MG63 (cell line): ENCODE measurements around the gene CNN2. TPM values are rescaled to one million over a fixed set of nuclear protein-coding genes. Genes with fewer than 3 reads are reported as not detected.

Source experiments
- DNase-seq: peaks from one replicate; pipeline ENCODE4 v3.0.0-alpha.2; 2020
- H3K27me3 ChIP-seq: fragments of 250-450 bp; sonication (Bioruptor Pico); 2 replicates; pipeline ENCODE4 v1.5.1; 2020; ENCODE audit warnings: mild to moderate bottlenecking, moderate library complexity
- H3K36me3 ChIP-seq: fragments of 250-450 bp; sonication (Bioruptor Pico); 2 replicates; pipeline ENCODE4 v1.5.1; 2020; ENCODE audit warnings: mild to moderate bottlenecking, moderate library complexity
- H3K4me3 ChIP-seq: fragments of 250-450 bp; sonication (Bioruptor Pico); 2 replicates; pipeline ENCODE4 v1.5.1; 2020; ENCODE audit warnings: mild to moderate bottlenecking, moderate library complexity
- H3K9me3 ChIP-seq: fragments of 250-450 bp; sonication (Bioruptor Pico); 2 replicates; pipeline ENCODE4 v1.5.1; 2020; ENCODE audit warnings: mild to moderate bottlenecking, moderate library complexity
- total RNA-seq: library from RNA; depleted of rRNA; stranded (reverse); fragments of >200 nt; shearing (Covaris generic); gene quantifications from 2 replicates; pipeline ENCODE4 v1.2.3, GENCODE V29; 2014; ENCODE audit warnings: low replicate concordance

Gene CNN2
- total RNA-seq, 1 experiment from 2014 or later, result 84.9 TPM

DNA sequence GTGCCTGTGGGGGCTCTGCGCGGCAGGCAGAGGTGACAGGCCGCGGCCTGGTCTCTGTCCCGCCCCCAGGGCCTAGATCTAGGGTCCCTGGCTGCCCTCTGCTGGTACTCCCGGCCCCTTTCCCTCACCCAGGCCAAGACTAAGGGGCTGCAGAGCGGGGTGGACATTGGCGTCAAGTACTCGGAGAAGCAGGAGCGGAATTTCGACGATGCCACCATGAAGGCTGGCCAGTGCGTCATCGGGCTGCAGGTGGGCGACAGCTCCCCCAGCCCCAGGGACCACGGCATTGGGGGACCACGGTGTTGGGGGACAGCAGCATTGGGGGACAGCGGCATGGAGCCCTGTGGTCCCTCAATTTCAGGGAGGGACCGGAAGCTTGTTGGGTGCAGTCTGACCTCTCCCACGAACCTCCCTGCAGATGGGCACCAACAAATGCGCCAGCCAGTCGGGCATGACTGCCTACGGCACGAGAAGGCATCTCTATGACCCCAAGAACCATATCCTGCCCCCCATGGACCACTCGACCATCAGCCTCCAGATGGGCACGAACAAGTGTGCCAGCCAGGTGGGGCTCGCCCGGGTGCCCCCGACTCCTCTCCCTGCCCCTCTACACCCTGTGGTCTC is 9.7 kb downstream of the CNN2 start:
- no peak for DNase-seq
- no peak overlapping the region for H3K4me3 ChIP-seq
- H3K27me3 ChIP-seq, result no peaks in the 10 kb centered on the region
- peaks cover 12% of the 10 kb centered on the region for H3K36me3 ChIP-seq
- no peaks in the 10 kb centered on the region for H3K9me3 ChIP-seq

DNA sequence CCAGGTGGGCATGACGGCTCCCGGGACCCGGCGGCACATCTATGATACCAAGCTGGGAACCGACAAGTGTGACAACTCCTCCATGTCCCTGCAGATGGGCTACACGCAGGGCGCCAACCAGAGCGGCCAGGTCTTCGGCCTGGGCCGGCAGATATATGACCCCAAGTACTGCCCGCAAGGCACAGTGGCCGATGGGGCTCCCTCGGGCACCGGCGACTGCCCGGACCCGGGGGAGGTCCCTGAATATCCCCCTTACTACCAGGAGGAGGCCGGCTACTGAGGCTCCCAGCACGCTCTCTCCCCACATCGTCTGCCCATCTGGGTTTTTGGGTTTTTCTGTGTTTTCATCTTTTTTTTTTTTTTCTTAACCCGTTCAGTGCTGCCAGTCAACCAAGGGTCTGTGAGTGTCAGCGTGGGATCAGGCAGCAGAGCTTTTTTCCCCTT is 11.2 kb downstream of the CNN2 start:
- DNase-seq, result no peak
- peaks cover 6% of the 10 kb centered on the region for H3K36me3 ChIP-seq
- no peaks in the 10 kb centered on the region for H3K27me3 ChIP-seq
- H3K4me3 ChIP-seq, result no peak overlapping the region
- no peaks in the 10 kb centered on the region for H3K9me3 ChIP-seq

DNA sequence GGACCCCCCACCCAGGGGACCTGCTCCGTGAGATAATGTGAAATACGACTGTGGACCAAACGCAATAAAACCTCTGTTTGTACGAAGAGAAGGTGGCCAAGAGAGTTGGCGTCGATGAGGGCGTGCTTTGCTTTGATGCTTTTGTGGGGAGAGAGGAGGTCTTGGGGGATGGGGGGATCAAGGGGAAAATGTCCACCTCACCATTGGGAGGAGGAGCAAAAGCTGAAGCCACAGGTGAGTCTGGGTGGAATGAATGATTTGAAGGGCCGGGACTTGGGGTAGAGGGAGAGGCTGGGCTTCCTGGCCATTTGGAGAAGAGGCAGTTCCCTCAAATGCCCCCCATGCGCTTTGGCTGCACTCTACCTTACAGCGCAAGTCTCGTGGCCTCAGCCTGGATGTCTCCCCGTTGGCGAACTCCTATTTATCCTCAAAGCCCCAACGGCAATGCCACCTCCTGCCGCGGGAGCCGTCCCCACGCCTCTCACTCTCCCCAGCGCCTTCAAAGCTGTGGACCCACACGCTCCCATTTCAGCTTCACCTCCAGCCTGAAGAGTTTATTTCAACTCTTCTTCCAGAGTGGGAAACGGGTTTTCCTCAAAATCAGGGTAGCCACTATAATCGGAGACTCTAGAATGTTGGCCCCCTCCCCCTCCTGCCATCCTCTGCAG is 12.7 kb downstream of the CNN2 start:
- H3K4me3 ChIP-seq, result peak overlapping the region; percentile 50

DNA sequence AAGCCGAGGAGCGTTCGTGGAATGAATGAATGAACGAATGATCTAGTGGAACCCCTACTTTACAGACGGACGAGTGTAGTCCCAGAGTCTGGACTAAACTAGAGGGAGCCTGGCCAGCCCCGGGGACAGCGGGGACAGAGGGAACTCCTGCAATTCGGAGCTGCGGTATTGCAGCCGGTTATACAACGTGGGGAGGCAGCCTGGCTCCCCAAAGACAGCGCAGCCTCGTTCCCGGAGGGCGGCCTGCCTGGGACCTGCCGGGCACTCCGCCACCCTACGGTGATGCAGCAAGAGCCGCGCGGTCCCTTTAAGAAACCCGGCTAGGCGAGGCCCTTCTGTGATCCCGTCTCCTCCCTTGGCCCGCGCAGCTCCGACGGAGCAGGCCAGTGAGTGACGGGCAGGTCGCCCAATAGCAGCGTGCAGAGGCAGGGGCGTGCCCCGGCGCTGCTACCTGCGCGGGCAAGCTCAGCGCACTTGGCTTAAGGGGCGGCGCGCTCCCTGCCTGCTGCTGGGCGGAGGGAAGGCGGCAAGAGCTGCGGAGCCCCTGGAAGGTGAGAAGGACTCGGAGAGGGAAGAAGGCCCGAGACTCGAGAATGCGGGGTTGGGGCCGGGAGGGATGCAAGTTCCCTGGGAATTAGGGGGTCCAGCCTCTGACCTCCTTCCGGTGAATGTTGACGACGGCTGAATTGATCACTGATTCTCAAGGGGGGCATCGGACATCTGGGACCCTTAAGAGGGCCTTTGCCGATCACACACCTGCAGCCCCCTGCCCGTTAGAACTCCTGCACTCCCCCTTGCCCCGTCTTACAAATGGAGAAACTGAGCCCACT is 13.5 kb downstream of the CNN2 start, which contains the start of gene ABCA7:
ABCA7 (plus strand) TSS at position 462 of the 830 bp plus-strand sequence. CDS start 1,255 bp downstream, outside the sequence.
- peak within 1 kb of the TSS; percentile 50 for H3K4me3 ChIP-seq
- no peaks in the 10 kb centered on the region; the same call in 1 of the 2 replicates for H3K36me3 ChIP-seq
- peak; percentile 97 for DNase-seq
- no peaks in the 10 kb centered on the region for H3K9me3 ChIP-seq
- no peaks in the 10 kb centered on the region for H3K27me3 ChIP-seq

More for the DNA sequence above, 12.7 kb downstream of the CNN2 start:
- no peak for DNase-seq
- H3K27me3 ChIP-seq, result no peaks in the 10 kb centered on the region
- H3K36me3 ChIP-seq, result no peaks in the 10 kb centered on the region; the same call in 1 of the 2 replicates
- no peaks in the 10 kb centered on the region for H3K9me3 ChIP-seq

DNA sequence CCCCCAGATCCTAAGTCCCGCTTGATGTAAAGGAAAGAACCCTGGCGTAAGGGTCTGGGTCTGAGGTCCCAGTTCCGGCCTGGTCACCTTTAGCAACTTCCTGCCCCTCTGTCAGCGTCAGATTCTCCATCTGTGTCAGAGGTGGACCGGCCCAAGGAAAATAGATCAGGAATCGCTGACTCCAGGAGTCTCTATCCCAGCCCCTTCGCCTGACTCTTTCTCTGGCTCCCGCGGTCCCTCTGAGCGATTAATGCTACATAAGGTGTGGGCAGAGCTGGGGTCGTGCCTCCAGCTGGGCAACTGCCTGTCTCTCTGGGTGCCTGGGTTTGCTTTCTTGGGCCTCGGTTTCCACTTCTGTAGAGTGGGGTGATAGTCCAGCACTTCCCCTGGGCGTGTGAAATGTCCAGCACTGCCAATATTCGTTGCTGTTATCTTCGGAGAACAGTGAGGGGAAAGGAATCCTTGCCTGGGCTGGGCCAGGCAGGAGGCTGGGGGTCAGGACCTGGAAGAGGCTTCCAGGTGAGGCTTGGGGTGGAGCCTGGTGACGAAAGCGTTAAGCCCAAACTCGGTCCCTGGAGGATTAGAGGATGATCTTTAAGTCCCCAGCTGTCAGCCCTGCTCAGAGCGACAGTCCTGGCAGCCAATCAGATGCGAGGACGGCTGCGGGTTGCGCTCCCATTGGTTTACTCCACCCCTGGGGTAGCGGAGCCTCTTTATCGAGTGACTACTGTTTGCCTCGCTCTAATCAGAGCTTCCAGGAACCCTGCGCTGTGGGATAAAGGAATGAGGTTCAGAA is 14.3 kb downstream of the CNN2 start:
- DNase-seq, result peak; percentile 36
- H3K27me3 ChIP-seq, result no peaks in the 10 kb centered on the region

DNA sequence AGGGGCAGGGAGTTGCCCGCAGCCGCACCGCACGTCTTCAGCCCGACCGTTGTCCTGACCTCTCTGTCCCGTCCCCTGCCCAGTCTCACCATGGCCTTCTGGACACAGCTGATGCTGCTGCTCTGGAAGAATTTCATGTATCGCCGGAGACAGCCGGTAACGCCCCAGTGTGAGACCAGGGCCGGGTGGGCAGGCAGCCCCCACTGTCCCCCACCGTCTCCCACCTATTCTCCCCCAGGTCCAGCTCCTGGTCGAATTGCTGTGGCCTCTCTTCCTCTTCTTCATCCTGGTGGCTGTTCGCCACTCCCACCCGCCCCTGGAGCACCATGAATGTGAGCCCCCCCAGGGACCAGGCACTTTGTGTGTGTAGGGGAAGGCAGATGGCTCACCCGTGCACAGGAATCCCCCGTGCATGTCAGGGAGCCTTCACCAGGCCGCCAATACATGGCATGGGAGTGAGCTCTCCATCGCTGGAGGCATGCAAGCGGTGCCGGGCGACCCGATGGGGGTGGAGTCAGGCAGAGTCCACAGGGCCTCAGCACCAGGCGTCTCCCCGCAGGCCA is 14.9 kb downstream of the CNN2 start:
- no peaks in the 10 kb centered on the region for H3K27me3 ChIP-seq
- H3K36me3 ChIP-seq, result no peaks in the 10 kb centered on the region; the same call in 1 of the 2 replicates
- H3K4me3 ChIP-seq, result no peak overlapping the region
- DNase-seq, result no peak
- H3K9me3 ChIP-seq, result no peaks in the 10 kb centered on the region

More for the DNA sequence above, 14.3 kb downstream of the CNN2 start:
- H3K9me3 ChIP-seq, result no peaks in the 10 kb centered on the region
- H3K4me3 ChIP-seq, result peak overlapping the region; percentile 50
- H3K36me3 ChIP-seq, result no peaks in the 10 kb centered on the region; the same call in 1 of the 2 replicates

DNA sequence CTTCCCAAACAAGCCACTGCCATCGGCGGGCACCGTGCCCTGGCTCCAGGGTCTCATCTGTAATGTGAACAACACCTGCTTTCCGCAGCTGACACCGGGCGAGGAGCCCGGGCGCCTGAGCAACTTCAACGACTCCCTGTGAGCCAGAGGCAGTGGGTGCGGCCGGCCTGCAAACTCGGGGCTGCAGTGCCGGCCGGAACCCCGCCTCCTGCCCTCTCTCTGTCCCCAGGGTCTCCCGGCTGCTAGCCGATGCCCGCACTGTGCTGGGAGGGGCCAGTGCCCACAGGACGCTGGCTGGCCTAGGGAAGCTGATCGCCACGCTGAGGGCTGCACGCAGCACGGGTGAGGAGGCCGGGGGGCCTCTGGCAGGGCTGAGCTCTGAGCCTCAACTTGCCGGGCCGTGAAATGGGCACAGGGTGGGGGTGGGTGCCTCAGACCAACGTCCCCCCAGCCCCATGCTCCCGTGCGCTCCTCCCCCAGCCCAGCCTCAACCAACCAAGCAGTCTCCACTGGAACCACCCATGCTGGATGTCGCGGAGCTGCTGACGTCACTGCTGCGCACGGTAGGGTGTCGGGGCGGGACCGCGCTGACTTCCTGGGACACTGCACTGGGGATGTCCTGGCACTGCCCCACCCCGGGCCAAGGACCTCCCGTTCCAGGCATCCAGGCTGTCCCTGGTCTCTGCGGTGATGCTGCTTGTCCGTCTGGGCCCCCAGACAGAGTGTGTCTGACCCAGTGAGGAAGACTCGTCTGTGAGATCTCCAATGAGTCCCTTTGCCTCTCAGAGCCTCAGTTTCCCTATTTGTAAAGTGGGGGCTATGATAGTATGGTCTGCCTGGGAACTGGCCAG is 15.7 kb downstream of the CNN2 start:
- Histone ChIP-seq H3K27me3 (no peaks in the 10 kb centered on the region), H3K4me3 (no peak overlapping the region), H3K9me3 (no peaks in the 10 kb centered on the region), H3K36me3 (no peaks in the 10 kb centered on the region)
- DNase-seq, result no peak

DNA sequence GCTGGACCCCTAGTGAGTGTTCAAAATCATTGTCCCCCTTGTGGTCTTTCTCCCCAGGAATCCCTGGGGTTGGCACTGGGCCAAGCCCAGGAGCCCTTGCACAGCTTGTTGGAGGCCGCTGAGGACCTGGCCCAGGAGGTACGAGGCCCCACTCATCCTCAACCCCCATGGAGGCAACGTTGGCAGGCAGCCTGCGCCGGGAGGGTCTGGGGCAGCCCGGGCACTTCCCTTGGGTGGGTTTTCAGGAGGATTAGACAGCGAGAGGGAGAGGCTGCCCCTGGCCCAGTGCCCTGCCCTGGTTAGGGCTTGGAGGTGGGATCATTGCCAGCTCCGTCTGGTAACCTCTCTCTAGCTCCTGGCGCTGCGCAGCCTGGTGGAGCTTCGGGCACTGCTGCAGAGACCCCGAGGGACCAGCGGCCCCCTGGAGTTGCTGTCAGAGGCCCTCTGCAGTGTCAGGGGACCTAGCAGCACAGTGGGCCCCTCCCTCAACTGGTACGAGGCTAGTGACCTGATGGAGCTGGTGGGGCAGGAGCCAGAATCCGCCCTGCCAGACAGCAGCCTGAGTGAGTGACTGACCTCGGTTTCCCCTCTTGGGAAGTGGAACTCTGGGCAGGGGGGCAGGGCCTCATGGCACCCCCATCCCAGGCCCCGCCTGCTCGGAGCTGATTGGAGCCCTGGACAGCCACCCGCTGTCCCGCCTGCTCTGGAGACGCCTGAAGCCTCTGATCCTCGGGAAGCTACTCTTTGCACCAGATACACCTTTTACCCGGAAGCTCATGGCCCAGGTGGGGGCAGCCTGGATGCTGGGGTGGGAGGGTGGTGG is 16.5 kb downstream of the CNN2 start:
- no peaks in the 10 kb centered on the region for H3K36me3 ChIP-seq
- DNase-seq, result no peak
- H3K4me3 ChIP-seq, result no peak overlapping the region

DNA sequence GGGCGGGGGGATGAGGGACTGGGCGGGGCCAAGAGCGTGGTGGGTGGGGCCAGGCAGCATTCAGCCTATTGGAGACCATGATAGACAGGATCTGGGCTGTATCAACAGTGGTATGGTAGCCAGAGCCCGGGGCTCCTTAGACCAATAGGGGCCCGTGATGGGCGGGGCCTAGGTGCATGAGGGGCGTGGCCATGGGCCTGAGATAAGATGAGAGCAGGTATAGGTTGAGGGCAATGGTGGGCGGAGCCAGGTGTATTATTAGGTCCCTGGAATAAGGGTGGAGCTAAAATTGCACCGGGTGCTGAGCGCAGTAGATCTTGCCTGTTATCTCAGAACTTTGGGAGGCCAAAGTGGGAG is 18.8 kb downstream of the CNN2 start:
- Histone ChIP-seq H3K4me3 (no peak overlapping the region), H3K27me3 (no peaks in the 10 kb centered on the region), H3K36me3 (no peaks in the 10 kb centered on the region), H3K9me3 (no peaks in the 10 kb centered on the region)
- peak; percentile 52 for DNase-seq

More for the DNA sequence above, 16.5 kb downstream of the CNN2 start:
- no peaks in the 10 kb centered on the region for H3K9me3 ChIP-seq
- H3K27me3 ChIP-seq, result no peaks in the 10 kb centered on the region

DNA sequence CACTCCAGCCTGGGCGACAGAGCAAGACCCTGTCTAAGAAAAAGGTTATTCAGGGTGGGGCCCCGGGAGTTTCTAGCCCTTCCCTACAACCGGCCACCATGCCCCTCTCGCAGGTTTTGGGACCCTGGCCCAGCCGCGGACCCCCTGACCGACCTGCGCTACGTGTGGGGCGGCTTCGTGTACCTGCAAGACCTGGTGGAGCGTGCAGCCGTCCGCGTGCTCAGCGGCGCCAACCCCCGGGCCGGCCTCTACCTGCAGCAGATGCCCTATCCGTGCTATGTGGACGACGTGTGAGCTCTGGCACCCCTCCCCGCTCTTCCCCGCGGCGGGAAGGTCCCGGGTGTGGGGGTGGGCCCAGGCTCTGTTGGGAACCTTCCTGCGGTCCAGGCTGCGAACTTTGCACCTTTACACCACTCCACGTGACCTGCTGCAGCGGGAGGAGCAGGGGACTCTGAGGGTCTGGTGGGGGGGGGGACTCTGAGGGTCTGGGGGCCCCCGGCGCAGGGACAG is 19.8 kb downstream of the CNN2 start:
- Histone ChIP-seq H3K9me3 (no peaks in the 10 kb centered on the region), H3K4me3 (no peak overlapping the region), H3K36me3 (no peaks in the 10 kb centered on the region), H3K27me3 (no peaks in the 10 kb centered on the region)
- no peak for DNase-seq

DNA sequence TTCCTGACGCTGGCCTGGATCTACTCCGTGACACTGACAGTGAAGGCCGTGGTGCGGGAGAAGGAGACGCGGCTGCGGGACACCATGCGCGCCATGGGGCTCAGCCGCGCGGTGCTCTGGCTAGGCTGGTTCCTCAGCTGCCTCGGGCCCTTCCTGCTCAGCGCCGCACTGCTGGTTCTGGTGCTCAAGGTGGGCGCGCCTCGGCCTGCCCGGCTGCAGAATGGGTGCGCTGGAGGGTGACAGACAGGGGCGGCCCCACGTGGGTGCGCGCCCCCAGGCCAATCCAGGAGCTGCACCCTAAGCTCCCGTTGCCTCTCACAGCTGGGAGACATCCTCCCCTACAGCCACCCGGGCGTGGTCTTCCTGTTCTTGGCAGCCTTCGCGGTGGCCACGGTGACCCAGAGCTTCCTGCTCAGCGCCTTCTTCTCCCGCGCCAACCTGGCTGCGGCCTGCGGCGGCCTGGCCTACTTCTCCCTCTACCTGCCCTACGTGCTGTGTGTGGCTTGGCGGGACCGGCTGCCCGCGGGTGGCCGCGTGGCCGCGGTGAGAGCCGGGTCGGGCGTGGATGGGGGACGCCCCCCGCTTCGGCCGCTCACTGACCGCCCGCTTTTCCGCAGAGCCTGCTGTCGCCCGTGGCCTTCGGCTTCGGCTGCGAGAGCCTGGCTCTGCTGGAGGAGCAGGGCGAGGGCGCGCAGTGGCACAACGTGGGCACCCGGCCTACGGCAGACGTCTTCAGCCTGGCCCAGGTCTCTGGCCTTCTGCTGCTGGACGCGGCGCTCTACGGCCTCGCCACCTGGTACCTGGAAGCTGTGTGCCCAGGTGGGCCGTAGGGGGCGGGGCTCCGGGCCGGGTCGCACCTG is 20.7 kb downstream of the CNN2 start:
- Histone ChIP-seq H3K27me3 (no peaks in the 10 kb centered on the region), H3K36me3 (no peaks in the 10 kb centered on the region), H3K9me3 (no peaks in the 10 kb centered on the region), H3K4me3 (no peak overlapping the region)
- no peak for DNase-seq

DNA sequence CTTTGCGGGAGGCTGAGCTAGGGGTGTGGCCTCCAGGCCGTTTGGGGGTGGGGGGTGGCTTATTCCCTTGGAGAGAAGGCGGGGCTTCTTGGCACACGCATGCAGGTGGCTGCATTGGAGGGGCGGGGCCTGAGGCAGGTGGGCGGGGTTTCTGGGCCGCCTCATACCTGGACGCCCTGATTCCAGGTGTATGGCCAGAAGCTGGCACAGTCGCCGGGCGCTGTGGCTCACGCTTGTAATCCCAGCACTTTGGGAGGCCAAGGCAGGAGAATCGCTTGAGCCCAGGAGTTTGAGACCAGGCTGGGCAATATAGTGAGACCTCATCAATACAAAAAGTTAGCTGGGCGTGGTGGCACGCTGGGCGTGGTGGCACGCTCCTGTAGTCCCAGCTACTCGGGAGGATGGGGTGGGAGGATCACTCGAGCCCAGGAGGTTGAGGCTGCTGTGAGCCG is 21.3 kb downstream of the CNN2 start:
- H3K27me3 ChIP-seq, result no peaks in the 10 kb centered on the region
- H3K9me3 ChIP-seq, result no peaks in the 10 kb centered on the region
- H3K36me3 ChIP-seq, result no peaks in the 10 kb centered on the region
- no peak overlapping the region for H3K4me3 ChIP-seq
- DNase-seq, result no peak

DNA sequence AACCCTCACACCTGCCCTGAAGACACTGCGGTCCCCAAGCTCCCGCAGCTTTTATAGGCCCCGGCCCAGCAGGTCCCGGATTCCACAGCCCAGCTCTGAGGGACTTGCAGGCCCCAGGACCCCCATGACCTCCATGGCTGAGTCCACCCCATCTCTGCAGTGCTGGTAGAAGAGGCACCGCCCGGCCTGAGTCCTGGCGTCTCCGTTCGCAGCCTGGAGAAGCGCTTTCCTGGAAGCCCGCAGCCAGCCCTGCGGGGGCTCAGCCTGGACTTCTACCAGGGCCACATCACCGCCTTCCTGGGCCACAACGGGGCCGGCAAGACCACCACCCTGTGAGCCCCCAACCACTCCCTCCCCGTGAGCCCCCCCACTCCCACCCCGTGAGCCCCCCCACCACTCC is 22.7 kb downstream of the CNN2 start:
- H3K27me3 ChIP-seq, result no peaks in the 10 kb centered on the region
- no peak for DNase-seq
- no peak overlapping the region for H3K4me3 ChIP-seq
- H3K36me3 ChIP-seq, result no peaks in the 10 kb centered on the region
- H3K9me3 ChIP-seq, result no peaks in the 10 kb centered on the region

DNA sequence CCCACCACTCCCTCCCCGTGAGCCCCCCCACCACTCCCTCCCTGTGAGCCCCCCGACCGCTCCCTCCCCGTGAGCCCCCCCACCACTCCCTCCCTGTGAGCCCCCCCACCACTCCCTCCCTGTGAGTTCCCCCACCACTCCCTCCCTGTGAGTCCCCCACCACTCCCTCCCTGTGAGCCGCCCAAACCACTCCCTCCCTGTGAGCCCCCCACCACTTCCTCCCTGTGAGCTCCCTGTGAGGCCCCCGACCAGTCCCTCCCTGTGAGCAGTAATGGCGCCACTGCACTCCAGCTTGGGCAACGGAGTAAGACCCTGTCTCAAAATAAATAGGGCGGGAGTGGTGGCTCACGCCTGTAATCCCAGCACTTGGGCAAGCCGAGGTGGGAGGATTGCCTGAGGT is 23.4 kb downstream of the CNN2 start:
- DNase-seq, result no peak
- no peaks in the 10 kb centered on the region for H3K36me3 ChIP-seq
- no peaks in the 10 kb centered on the region for H3K9me3 ChIP-seq
- H3K4me3 ChIP-seq, result no peak overlapping the region
- H3K27me3 ChIP-seq, result no peaks in the 10 kb centered on the region
